ENCODE data around the gene ARL4A. TPM values are rescaled to one million over a fixed set of nuclear protein-coding genes. Genes with fewer than 3 reads are reported as not detected.
A peak's percentile ranks its signal among the peaks of the same experiment; 100 is the strongest.
"Not testable (repeated sequence)": the region's sequence is repeated elsewhere in the genome, so short reads cannot be mapped to it uniquely, and the experiment has no call there.

Gene ARL4A
- total RNA-seq, 4 donors from 2014 or later: 98.1 to 116 (median 112) TPM

DNA sequence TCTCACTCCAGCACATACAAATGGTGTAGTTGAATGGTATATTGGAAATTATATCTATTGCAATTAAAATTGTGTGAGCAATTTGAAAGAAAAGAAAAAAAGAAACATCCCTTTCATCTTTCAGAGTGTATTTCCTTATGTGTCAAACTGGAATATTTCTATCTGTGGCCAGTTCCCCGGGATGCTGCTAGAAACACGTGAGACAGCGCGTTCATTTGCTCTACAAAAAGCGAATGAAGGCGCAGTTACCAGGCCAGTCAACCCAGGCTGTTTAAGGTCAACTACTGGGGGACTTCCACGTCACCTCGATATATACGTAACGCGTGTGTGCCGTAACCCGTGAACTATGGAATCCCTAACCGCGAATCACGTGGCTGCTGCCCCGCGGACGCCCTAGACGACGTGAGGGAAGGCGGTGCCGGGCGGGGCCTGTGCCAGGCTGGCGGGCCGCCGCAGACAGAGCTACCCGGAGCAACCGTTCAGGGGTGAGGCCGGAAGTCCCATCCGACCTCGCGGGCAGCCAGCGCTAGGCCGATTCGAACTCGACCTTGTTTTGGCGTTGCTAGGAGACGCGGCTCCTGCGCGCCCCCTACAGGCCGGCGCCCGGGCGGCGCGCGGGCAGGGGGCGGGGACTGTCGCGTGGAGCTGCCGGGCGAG lies 1.1 kb upstream of the ARL4A start:
- Histone ChIP-seq H3K9me3 (no peaks in the 10 kb centered on the region), H3K4me3 (peak overlapping the region; percentile 83), H3K4me1 (peaks cover 25% of the 10 kb centered on the region), H3K36me3 (no peaks in the 10 kb centered on the region), H3K27ac (peak overlapping the region; percentile 98), H3K27me3 (no peaks in the 10 kb centered on the region)
- DNase-seq (ENCODE audit: low spot score in 2 of 2): peak; percentile 96 to 98
- TF ChIP-seq POLR2A (IDR thresholded peaks at IDR 0.05): no peak
- peak; percentile 32 to 89 (median 79) for TF ChIP-seq POLR2AphosphoS5 (IDR thresholded peaks at IDR 0.05)
- TF ChIP-seq CTCF (IDR thresholded peaks at IDR 0.05): peak; percentile 94 to 99
- peak; percentile 54 for TF ChIP-seq EP300 (IDR thresholded peaks at IDR 0.05)
- WGBS: 5% methylated on average over 33 of the region's 54 CpGs

DNA sequence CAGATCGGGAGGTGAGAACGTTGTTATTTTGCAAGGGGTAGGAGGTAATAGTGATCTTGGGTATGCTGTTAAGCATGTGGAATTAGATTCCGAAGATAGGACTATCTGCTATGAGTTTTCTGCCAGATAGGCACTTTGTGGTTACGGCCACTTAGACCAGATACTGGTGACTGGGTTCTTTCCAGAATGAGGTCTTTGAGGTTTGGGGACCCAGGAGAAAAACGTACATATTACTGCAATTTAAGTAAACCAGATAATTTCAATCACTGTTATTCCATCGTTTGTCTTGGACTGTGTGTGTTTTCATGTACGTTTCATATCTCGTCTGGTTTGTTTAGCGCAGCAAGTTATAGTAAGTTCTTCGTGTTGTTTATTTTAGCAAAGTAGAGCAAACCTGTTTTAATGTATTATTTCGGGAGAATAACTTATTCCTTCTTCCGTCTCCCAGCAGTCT lies 312 bp downstream of the ARL4A start:
- Histone ChIP-seq H3K27me3 (no peaks in the 10 kb centered on the region), H3K27ac (peak overlapping the region; percentile 98), H3K9me3 (no peaks in the 10 kb centered on the region), H3K36me3 (no peaks in the 10 kb centered on the region), H3K4me3 (peak overlapping the region; percentile 83), H3K4me1 (peaks cover 39% of the 10 kb centered on the region)
- TF ChIP-seq POLR2AphosphoS5 (IDR thresholded peaks at IDR 0.05) (no peak), POLR2A (IDR thresholded peaks at IDR 0.05) (no peak), EP300 (IDR thresholded peaks at IDR 0.05) (no peak), CTCF (IDR thresholded peaks at IDR 0.05) (no peak)
- 13% methylated on average over 12 of the region's 12 CpGs for WGBS
- no peak for DNase-seq (ENCODE audit: low spot score in 2 of 2)

DNA sequence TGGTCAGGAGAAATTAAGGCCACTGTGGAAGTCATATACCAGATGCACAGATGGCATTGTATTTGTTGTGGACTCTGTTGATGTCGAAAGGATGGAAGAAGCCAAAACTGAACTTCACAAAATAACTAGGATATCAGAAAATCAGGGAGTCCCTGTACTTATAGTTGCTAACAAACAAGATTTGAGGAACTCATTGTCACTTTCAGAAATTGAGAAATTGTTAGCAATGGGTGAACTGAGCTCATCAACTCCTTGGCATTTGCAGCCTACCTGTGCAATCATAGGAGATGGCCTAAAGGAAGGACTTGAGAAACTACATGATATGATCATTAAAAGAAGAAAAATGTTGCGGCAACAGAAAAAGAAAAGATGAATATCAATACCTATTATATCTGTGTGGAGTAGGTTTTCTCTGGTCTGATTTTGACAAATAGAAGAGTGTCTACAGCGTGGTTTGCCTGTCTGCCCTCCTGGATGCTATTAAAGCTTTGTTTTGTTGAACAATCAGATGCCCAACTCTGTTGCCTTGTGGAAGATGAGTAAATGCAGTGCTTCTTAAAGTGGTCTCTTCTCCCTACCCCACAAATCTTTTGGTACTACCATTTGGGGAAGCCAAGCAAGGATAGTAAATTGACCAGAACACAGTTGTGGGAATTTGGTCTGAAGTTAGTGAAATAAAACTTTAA lies 1.2 kb downstream of the ARL4A start:
- WGBS: 39% methylated on average over 3 of the region's 3 CpGs
- H3K27me3 ChIP-seq; H3K27ac ChIP-seq; H3K9me3 ChIP-seq; DNase-seq (ENCODE audit: low spot score in 2 of 2); H3K36me3 ChIP-seq: not testable (repeated sequence)
- peak overlapping the region; percentile 83 for H3K4me3 ChIP-seq
- peaks cover 43% of the 10 kb centered on the region for H3K4me1 ChIP-seq

- Histone ChIP-seq H3K4me1 (peaks cover 38% of the 10 kb centered on the region), H3K4me3 (peak overlapping the region; percentile 83), H3K27me3 (no peaks in the 10 kb centered on the region), H3K36me3 (no peaks in the 10 kb centered on the region), H3K9me3 (no peaks in the 10 kb centered on the region), H3K27ac (peak overlapping the region; percentile 45)
- no peak for DNase-seq (ENCODE audit: low spot score in 2 of 2)
- no peak for TF ChIP-seq EP300 (IDR thresholded peaks at IDR 0.05)
- TF ChIP-seq POLR2A (IDR thresholded peaks at IDR 0.05): no peak
- no peak for TF ChIP-seq CTCF (IDR thresholded peaks at IDR 0.05)
- no peak for TF ChIP-seq POLR2AphosphoS5 (IDR thresholded peaks at IDR 0.05)
- WGBS: 43% methylated on average over 2 of the region's 2 CpGs
Observed at GRCh38 chr7:12689451-12689850, 2.0 kb downstream of the ARL4A start.

- TF ChIP-seq POLR2A (IDR thresholded peaks at IDR 0.05) (no peak), CTCF (IDR thresholded peaks at IDR 0.05) (no peak), EP300 (IDR thresholded peaks at IDR 0.05) (no peak), POLR2AphosphoS5 (IDR thresholded peaks at IDR 0.05) (no peak)
- H3K4me1 ChIP-seq: peaks cover 45% of the 10 kb centered on the region
- H3K9me3 ChIP-seq: no peaks in the 10 kb centered on the region
- H3K27me3 ChIP-seq: no peaks in the 10 kb centered on the region
- DNase-seq (ENCODE audit: low spot score in 2 of 2): no peak
- H3K27ac ChIP-seq: no peak overlapping the region
- peak overlapping the region; percentile 83 for H3K4me3 ChIP-seq
- no peaks in the 10 kb centered on the region for H3K36me3 ChIP-seq
- WGBS: 52% methylated on average over 1 of the region's 1 CpG
Observed at GRCh38 chr7:12690041-12690878, 2.8 kb downstream of the ARL4A start.

GRCh38 chr7:12691388-12691787 lies 4.0 kb downstream of the ARL4A start:
- not testable (repeated sequence) for DNase-seq (ENCODE audit: low spot score in 2 of 2); H3K9me3 ChIP-seq; H3K36me3 ChIP-seq; H3K27ac ChIP-seq; H3K27me3 ChIP-seq
- H3K4me3 ChIP-seq: peak overlapping the region; percentile 83
- H3K4me1 ChIP-seq: peaks cover 50% of the 10 kb centered on the region
- WGBS: 87% methylated on average over 3 of the region's 3 CpGs
